Measurements from ENCODE around the gene LRTM2.

GRCh38 chr12:1827826-1828805, 7.8 kb downstream of the LRTM2 start:
- TF ChIP-seq, protein P1, sequence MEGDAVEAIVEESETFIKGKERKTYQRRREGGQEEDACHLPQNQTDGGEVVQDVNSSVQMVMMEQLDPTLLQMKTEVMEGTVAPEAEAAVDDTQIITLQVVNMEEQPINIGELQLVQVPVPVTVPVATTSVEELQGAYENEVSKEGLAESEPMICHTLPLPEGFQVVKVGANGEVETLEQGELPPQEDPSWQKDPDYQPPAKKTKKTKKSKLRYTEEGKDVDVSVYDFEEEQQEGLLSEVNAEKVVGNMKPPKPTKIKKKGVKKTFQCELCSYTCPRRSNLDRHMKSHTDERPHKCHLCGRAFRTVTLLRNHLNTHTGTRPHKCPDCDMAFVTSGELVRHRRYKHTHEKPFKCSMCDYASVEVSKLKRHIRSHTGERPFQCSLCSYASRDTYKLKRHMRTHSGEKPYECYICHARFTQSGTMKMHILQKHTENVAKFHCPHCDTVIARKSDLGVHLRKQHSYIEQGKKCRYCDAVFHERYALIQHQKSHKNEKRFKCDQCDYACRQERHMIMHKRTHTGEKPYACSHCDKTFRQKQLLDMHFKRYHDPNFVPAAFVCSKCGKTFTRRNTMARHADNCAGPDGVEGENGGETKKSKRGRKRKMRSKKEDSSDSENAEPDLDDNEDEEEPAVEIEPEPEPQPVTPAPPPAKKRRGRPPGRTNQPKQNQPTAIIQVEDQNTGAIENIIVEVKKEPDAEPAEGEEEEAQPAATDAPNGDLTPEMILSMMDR (conservative IDR thresholded peaks at IDR 0.05 in 1 of 2, IDR thresholded peaks at IDR 0.05 in 1 of 2; ENCODE audit: low read depth in 1 of 2, low read length in 2 of 2) = no peak
- no peak for TF ChIP-seq EZH2 (IDR thresholded peaks at IDR 0.05; ENCODE audit: low read length, missing control alignments)

All from fibroblast of lung (primary cell).